KBM-7 (cell line): Measurements from ENCODE around the gene DPYSL5.
"Not testable (repeated sequence)": the region's sequence is repeated elsewhere in the genome, so short reads cannot be mapped to it uniquely, and the experiment has no call there.

Experiments
- DNase-seq: peaks from one replicate; pipeline ENCODE4 v3.0.0-alpha.2; 2015
- in situ Hi-C: fragments of 300-500 bp; cut with MboI; formaldehyde crosslinking; loops from 2 replicates; pipeline ENCODE4 v1.14.3; 2020; ENCODE audit warnings: low sequenced_read_pairs, low pct_unique_long_range_greater_than_20kb, mixed read lengths

DPYSL5 gene

GRCh38 chr2:26864226-26864625 lies 16.3 kb downstream of the DPYSL5 start:
- in situ Hi-C loops: no loop called here
- DNase-seq: no peak

GRCh38 chr2:26864646-26865045 lies 16.7 kb downstream of the DPYSL5 start:
- in situ Hi-C loops: no loop called here
- DNase-seq: no peak

GRCh38 chr2:26870585-26871095 lies 22.7 kb downstream of the DPYSL5 start:
- in situ Hi-C loops: no loop called here
- no peak for DNase-seq

- no peak for DNase-seq
- in situ Hi-C loops: no loop called here
Observed at GRCh38 chr2:26873286-26873983, 25.5 kb downstream of the DPYSL5 start.

GRCh38 chr2:26874514-26874913 lies 26.6 kb downstream of the DPYSL5 start:
- in situ Hi-C loops: no loop called here
- no peak for DNase-seq

GRCh38 chr2:26875065-26875634 lies 27.2 kb downstream of the DPYSL5 start:
- in situ Hi-C loops: no loop called here
- no peak for DNase-seq

- no peak for DNase-seq
- in situ Hi-C loops: no loop called here
Observed at GRCh38 chr2:26875808-26876207, 27.9 kb downstream of the DPYSL5 start.

GRCh38 chr2:26876260-26876659 lies 28.3 kb downstream of the DPYSL5 start:
- in situ Hi-C loops: no loop called here
- DNase-seq: no peak

- in situ Hi-C loops: no loop called here
- no peak for DNase-seq
Observed at GRCh38 chr2:26877276-26877675, 29.3 kb downstream of the DPYSL5 start.

GRCh38 chr2:26880161-26880560 lies 32.2 kb downstream of the DPYSL5 start:
- in situ Hi-C loops: no loop called here
- DNase-seq: no peak

- no peak for DNase-seq
- in situ Hi-C loops: no loop called here
Observed at GRCh38 chr2:26880910-26881435, 33.0 kb downstream of the DPYSL5 start.

- in situ Hi-C loops: not testable (repeated sequence)
Observed at GRCh38 chr2:26882220-26882619, 34.3 kb downstream of the DPYSL5 start.

GRCh38 chr2:26883956-26884355 lies 36.0 kb downstream of the DPYSL5 start:
- in situ Hi-C loops: no loop called here
- no peak for DNase-seq

More at GRCh38 chr2:26882220-26882619, 34.3 kb downstream of the DPYSL5 start:
- not testable (repeated sequence) for DNase-seq

GRCh38 chr2:26884486-26884885 lies 36.6 kb downstream of the DPYSL5 start:
- DNase-seq: no peak
- in situ Hi-C loops: no loop called here

- no peak for DNase-seq
- in situ Hi-C loops: no loop called here
Observed at GRCh38 chr2:26885651-26886329, 37.9 kb downstream of the DPYSL5 start.

GRCh38 chr2:26886736-26887135 lies 38.8 kb downstream of the DPYSL5 start:
- in situ Hi-C loops: no loop called here
- peak; percentile 4 for DNase-seq

- DNase-seq: peak; percentile 74
- in situ Hi-C loops: no loop called here
Observed at GRCh38 chr2:26887151-26887550, 39.2 kb downstream of the DPYSL5 start.

- in situ Hi-C loops: no loop called here
- DNase-seq: no peak
Observed at GRCh38 chr2:26889796-26890195, 41.9 kb downstream of the DPYSL5 start.

- no peak for DNase-seq
- in situ Hi-C loops: no loop called here
Observed at GRCh38 chr2:26890341-26891000, 42.5 kb downstream of the DPYSL5 start.

- in situ Hi-C loops: no loop called here
- DNase-seq: no peak
Observed at GRCh38 chr2:26892133-26892532, 44.2 kb downstream of the DPYSL5 start.
